Measurements from ENCODE around the gene NEBL. TPM values are rescaled to one million over a fixed set of nuclear protein-coding genes. Genes with fewer than 3 reads are reported as not detected.

The NEBL gene
- total and polyA plus RNA-seq, 2 of the 4 experiments (the other 2 are of a cell fraction), result under 0.01 TPM

GRCh38 chr10:20879136-20879535, 18.0 kb downstream of the NEBL start:
- no TSS peak for BruUV-seq (replicated peaks)
- H2BK15ac ChIP-seq (ENCODE audit: low read depth, low read length), result no peak overlapping the region
- no peak overlapping the region for H2BK20ac ChIP-seq (ENCODE audit: low read depth, low read length)
- in situ Hi-C loops (cut with MboI; ENCODE audit: low sequenced_read_pairs), result no loop called here
- POLR2A ChIA-PET (ENCODE audit: unreplicated experiment), result no interaction called here
- no peak overlapping the region for H4K8ac ChIP-seq (ENCODE audit: low read depth in 2 of 2, low read length in 2 of 2)
- intact Hi-C loops (cut with micrococcal nuclease), result no loop called here
- no peak overlapping the region for H2AK5ac ChIP-seq (ENCODE audit: low read depth, low read length)
- H2BK5ac ChIP-seq (ENCODE audit: low read depth, low read length, poor library complexity, severe bottlenecking), result no peak overlapping the region
- no peak overlapping the region for H3K9ac ChIP-seq (ENCODE audit: low read depth, low read length)
- no peak overlapping the region for H3K56ac ChIP-seq (ENCODE audit: extremely low read depth, insufficient read depth, low read length)
- no peak overlapping the region for H4K5ac ChIP-seq (ENCODE audit: low read depth, low read length)
- no peaks in the 10 kb centered on the region for H3K9me1 ChIP-seq (ENCODE audit: insufficient read depth, low read length)
- ATAC-seq (ENCODE audit: low read depth), result no peak
- H2AK9ac ChIP-seq (replicated peaks; ENCODE audit: low read depth, low read length, poor library complexity), result no peak overlapping the region
- WGBS, 2 experiments (ENCODE audit: extremely low coverage in 2 of 2, insufficient read length in 1 of 2), result no CpG with 5 or more reads among the region's 2 CpGs
- DNase-seq, result no peak
- no peak overlapping the region for H2BK120ac ChIP-seq (ENCODE audit: low read depth, low read length)
- H3K79me1 ChIP-seq (ENCODE audit: low read depth in 1 of 2, low read length in 2 of 2), result no peaks in the 10 kb centered on the region
- no peak overlapping the region for H3K4me3 ChIP-seq (ENCODE audit: insufficient read depth, low read depth, low read length)
- H3K4me2 ChIP-seq (ENCODE audit: low read depth, low read length), result no peak overlapping the region
- H3K14ac ChIP-seq (replicated peaks; ENCODE audit: low read depth, low read length), result no peak overlapping the region
- H3K27me3 ChIP-seq (ENCODE audit: control insufficient read depth, insufficient read depth, low read length), result no peaks in the 10 kb centered on the region
- H2AFZ ChIP-seq (replicated peaks; ENCODE audit: low read length, poor library complexity), result no peak overlapping the region
- CTCF ChIA-PET, result no interaction called here
- no peaks in the 10 kb centered on the region for H3K4me1 ChIP-seq (ENCODE audit: control insufficient read depth, insufficient read depth, low read length)
- H3K9me3 ChIP-seq (ENCODE audit: control insufficient read depth, insufficient read depth, low read length), result 0 out of 2 replicates have a peak, but pooled peaks cover 1% of the 10 kb centered on the region
- H4K20me1 ChIP-seq (ENCODE audit: insufficient read depth, low read length), result no peaks in the 10 kb centered on the region
- no peak overlapping the region for H3K18ac ChIP-seq (ENCODE audit: low read depth, low read length)
- no peaks in the 10 kb centered on the region for H3K36me3 ChIP-seq (ENCODE audit: control insufficient read depth, insufficient read depth, low read length)
- H3K23ac ChIP-seq (ENCODE audit: low read depth, low read length), result no peak overlapping the region
- H4K91ac ChIP-seq (ENCODE audit: insufficient read depth, low read depth, low read length), result no peak overlapping the region
- H3K4ac ChIP-seq (ENCODE audit: low read depth, low read length), result no peak overlapping the region
- dilution Hi-C loops (cut with HindIII; ENCODE audit: low sequenced_read_pairs, unreplicated experiment), result no loop called here
- no peak for TF ChIP-seq FOS (IDR thresholded peaks at IDR 0.05; ENCODE audit: low read depth, low read length)
- no peak overlapping the region for H3K27ac ChIP-seq (ENCODE audit: insufficient read depth, low read length)

Measured in IMR-90 (cell line).